NT2/D1 (cell line): ENCODE data around the gene ZIC2.

ENCODE experiments used
- SUZ12 ChIP-seq: IDR thresholded peaks from 2 replicates; pipeline ENCODE4 v1.6.1; 2011; ENCODE audit not compliant: insufficient read length, insufficient read depth; ENCODE audit errors: extremely low read depth
- YY1 ChIP-seq: IDR thresholded peaks from 2 replicates; pipeline ENCODE4 v1.6.1; 2011; ENCODE audit not compliant: insufficient read length, insufficient read depth
- ZNF274 ChIP-seq: IDR thresholded peaks from 2 replicates; pipeline ENCODE4 v1.6.1; 2011; ENCODE audit warnings: mild to moderate bottlenecking, low read depth, low read length

GRCh38 chr13:99949679-99950413 is 31.7 kb upstream of the ZIC2 start:
- TF ChIP-seq YY1 (no peak), SUZ12 (no peak), ZNF274 (no peak)
